Astrocyte (in vitro differentiated cells and primary cell): ENCODE data around the gene CCNB3. TPM values are rescaled to one million over a fixed set of nuclear protein-coding genes. Genes with fewer than 3 reads are reported as not detected.

Experiments
- DNase-seq: peaks from one replicate; pipeline ENCODE4 v3.0.0-alpha.2; 2010; ENCODE audit warnings: low read depth
- FAIRE-seq: peaks from 2 replicates; lab custom pipeline; 2011; peaks lifted over from hg19 to GRCh38; lab: Jason Lieb, UNC
- H2AFZ ChIP-seq: 2 replicates; pipeline ENCODE4 v1.6.0; 2012; ENCODE audit warnings: low read depth, low read length, inconsistent platforms
- H3K27ac ChIP-seq: 2 replicates; pipeline ENCODE4 v1.5.1; 2011; ENCODE audit warnings: low read depth, low read length, inconsistent platforms
- H3K27me3 ChIP-seq: 2 replicates; pipeline ENCODE4 v1.6.0; 2011; ENCODE audit warnings: low read length, inconsistent platforms; ENCODE audit not compliant: insufficient read depth
- H3K36me3 ChIP-seq: 2 replicates; pipeline ENCODE4 v1.5.1; 2011; ENCODE audit warnings: low read length, inconsistent platforms; ENCODE audit not compliant: insufficient read depth
- H3K4me1 ChIP-seq: 2 replicates; pipeline ENCODE4 v1.5.1; 2011; ENCODE audit warnings: low read length, inconsistent platforms; ENCODE audit not compliant: insufficient read depth
- H3K4me2 ChIP-seq: 2 replicates; pipeline ENCODE4 v1.6.0; 2012; ENCODE audit warnings: low read length, inconsistent platforms
- H3K4me3 ChIP-seq: 2 replicates; pipeline ENCODE4 v1.5.1; 2011; ENCODE audit warnings: low read depth, mild to moderate bottlenecking, low read length, inconsistent platforms; ENCODE audit not compliant: insufficient read depth
- H3K79me2 ChIP-seq: 2 replicates; pipeline ENCODE4 v1.6.0; 2012; ENCODE audit warnings: mild to moderate bottlenecking, low read length, inconsistent platforms; ENCODE audit not compliant: insufficient read depth
- H3K9ac ChIP-seq: 2 replicates; pipeline ENCODE4 v1.6.0; 2012; ENCODE audit warnings: mild to moderate bottlenecking, low read length, inconsistent platforms
- H3K9me3 ChIP-seq: 2 replicates; pipeline ENCODE4 v1.5.1; 2012; ENCODE audit warnings: low read depth, mild to moderate bottlenecking, low read length, inconsistent platforms; ENCODE audit not compliant: insufficient read depth
- H4K20me1 ChIP-seq: 2 replicates; pipeline ENCODE4 v1.6.0; 2012; ENCODE audit warnings: low read length, inconsistent platforms; ENCODE audit not compliant: insufficient read depth
- H3K27ac Mint-ChIP-seq: one replicate; pipeline ENCODE4 v1.8.0; 2021; ENCODE audit warnings: mild to moderate bottlenecking, mixed read lengths; ENCODE audit not compliant: unreplicated experiment
- H3K27me3 Mint-ChIP-seq: one replicate; pipeline ENCODE4 v1.8.0; 2021; ENCODE audit warnings: low read depth, mixed read lengths; ENCODE audit not compliant: unreplicated experiment
- H3K36me3 Mint-ChIP-seq: one replicate; pipeline ENCODE4 v1.8.0; 2021; ENCODE audit warnings: low read depth, mixed read lengths; ENCODE audit not compliant: unreplicated experiment
- H3K4me1 Mint-ChIP-seq: one replicate; pipeline ENCODE4 v1.8.0; 2021; ENCODE audit warnings: low read depth, mixed read lengths; ENCODE audit not compliant: unreplicated experiment
- H3K4me3 Mint-ChIP-seq: one replicate; pipeline ENCODE4 v1.8.0; 2021; ENCODE audit warnings: mild to moderate bottlenecking, moderate library complexity, mixed read lengths; ENCODE audit not compliant: unreplicated experiment
- H3K9me3 Mint-ChIP-seq: one replicate; pipeline ENCODE4 v1.8.0; 2021; ENCODE audit warnings: mild to moderate bottlenecking, mixed read lengths; ENCODE audit not compliant: unreplicated experiment
- CTCF ChIP-seq: IDR thresholded peaks from 2 replicates; pipeline ENCODE4 v1.5.1; 2011; ENCODE audit warnings: low read depth, mild to moderate bottlenecking, inconsistent platforms, low read length, moderate library complexity; ENCODE audit not compliant: insufficient read depth
- EZH2 ChIP-seq: IDR thresholded peaks from 2 replicates; pipeline ENCODE4 v1.6.1; 2012; ENCODE audit warnings: mild to moderate bottlenecking, low read length, inconsistent platforms; ENCODE audit not compliant: insufficient read depth
- total RNA-seq: library from RNA; stranded (reverse); gene quantifications from 2 replicates; pipeline ENCODE4 v1.2.1, GENCODE V29; 2021

Gene CCNB3
- total RNA-seq, 1 donor from 2014 or later = 0.16 TPM

DNA sequence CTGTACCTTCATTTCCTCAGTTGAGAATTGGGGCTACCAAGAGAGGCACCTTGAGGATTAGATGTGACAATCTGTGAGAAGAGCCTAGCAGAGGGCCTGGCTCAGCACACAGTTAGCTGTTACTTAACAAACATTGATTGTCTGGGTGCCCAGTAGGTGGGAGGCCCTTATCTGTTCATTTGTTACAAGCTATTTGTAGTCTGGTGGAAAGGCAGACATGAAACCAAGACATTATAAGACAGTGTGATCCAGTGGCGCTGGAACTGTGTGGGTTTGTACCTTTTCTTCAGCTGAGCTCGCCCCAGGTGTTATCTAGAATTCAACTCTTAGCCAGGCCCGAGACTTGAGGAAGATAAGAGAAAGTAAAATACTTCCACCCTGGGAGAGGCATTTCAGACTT is 20.7 kb upstream of the CCNB3 start:
- H3K27me3 ChIP-seq = no peaks in the 10 kb centered on the region
- no peak overlapping the region for H3K4me3 ChIP-seq
- FAIRE-seq (no peak), DNase-seq (no peak)
- H3K4me2 ChIP-seq = no peak overlapping the region
- H3K9ac ChIP-seq = no peak overlapping the region
- Mint-ChIP-seq H3K27me3 (no peaks in the 10 kb centered on the region), H3K9me3 (no peaks in the 10 kb centered on the region), H3K4me1 (no peaks in the 10 kb centered on the region), H3K4me3 (no peak overlapping the region), H3K36me3 (no peaks in the 10 kb centered on the region), H3K27ac (no peak overlapping the region)
- no peaks in the 10 kb centered on the region for H3K9me3 ChIP-seq
- no peaks in the 10 kb centered on the region for H3K79me2 ChIP-seq
- no peaks in the 10 kb centered on the region for H3K36me3 ChIP-seq
- no peaks in the 10 kb centered on the region for H4K20me1 ChIP-seq
- H3K4me1 ChIP-seq = no peaks in the 10 kb centered on the region
- H2AFZ ChIP-seq = no peak overlapping the region
- TF ChIP-seq CTCF = no peak
- TF ChIP-seq EZH2 = no peak
- no peak overlapping the region for H3K27ac ChIP-seq

DNA sequence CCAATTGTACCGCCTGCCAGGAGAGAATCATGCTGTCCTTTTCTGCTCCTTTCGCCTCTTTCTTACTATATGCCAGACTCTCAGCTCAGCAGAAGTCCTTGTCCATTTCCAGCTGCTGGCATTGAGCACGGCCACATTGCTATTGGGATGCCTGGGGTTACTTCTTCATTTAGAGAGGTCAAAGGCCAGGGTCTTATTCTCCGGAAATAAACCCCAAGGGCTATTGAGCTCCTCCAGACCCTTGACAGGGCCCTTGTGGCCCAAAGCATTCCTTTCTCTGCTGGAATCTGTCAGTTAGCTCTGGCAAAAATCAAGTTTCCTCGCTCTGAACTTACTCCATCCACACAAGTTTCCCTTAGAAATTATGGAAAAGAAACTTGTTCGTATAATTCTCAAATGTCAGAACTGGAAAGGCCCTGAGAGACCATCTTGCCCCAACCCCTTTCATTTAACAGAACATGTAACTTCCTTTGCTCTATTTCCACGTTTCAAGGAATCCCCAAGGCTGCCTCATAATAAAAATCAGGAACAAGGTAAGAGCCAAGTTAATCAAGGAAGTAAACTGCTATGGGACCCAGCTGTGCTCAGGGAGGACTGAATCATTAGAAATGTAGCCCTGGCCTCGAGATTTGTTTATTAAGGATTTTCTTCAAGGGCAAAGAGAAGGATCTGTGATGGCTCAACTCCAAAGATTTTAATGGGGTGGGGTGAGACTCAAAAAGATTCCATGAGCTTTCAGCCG is 15.5 kb upstream of the CCNB3 start:
- no peaks in the 10 kb centered on the region for H4K20me1 ChIP-seq
- Mint-ChIP-seq H3K4me3 (no peak overlapping the region), H3K36me3 (no peaks in the 10 kb centered on the region), H3K9me3 (no peaks in the 10 kb centered on the region), H3K27ac (no peak overlapping the region), H3K4me1 (no peaks in the 10 kb centered on the region), H3K27me3 (peaks cover 2% of the 10 kb centered on the region)
- H3K27ac ChIP-seq = no peak overlapping the region
- no peak overlapping the region for H2AFZ ChIP-seq
- H3K36me3 ChIP-seq = no peaks in the 10 kb centered on the region
- no peaks in the 10 kb centered on the region for H3K79me2 ChIP-seq
- H3K4me1 ChIP-seq = no peaks in the 10 kb centered on the region
- H3K9ac ChIP-seq = no peak overlapping the region
- TF ChIP-seq EZH2 = no peak
- TF ChIP-seq CTCF = no peak
- DNase-seq = no peak
- peak; percentile 63 for FAIRE-seq
- H3K4me3 ChIP-seq = no peak overlapping the region
- H3K4me2 ChIP-seq = no peak overlapping the region
- no peaks in the 10 kb centered on the region for H3K9me3 ChIP-seq
- no peaks in the 10 kb centered on the region for H3K27me3 ChIP-seq

GRCh38 chrX:50198348-50198747 is 6.2 kb upstream of the CCNB3 start:
- H3K4me2 ChIP-seq = no peak overlapping the region
- no peak overlapping the region for H3K9ac ChIP-seq
- H3K4me3 ChIP-seq = no peak overlapping the region
- H3K27ac ChIP-seq = no peak overlapping the region
- FAIRE-seq = no peak
- no peak overlapping the region for H3K27ac Mint-ChIP-seq
- TF ChIP-seq CTCF = no peak
- TF ChIP-seq EZH2 = no peak
- no peaks in the 10 kb centered on the region for H3K4me1 Mint-ChIP-seq
- H4K20me1 ChIP-seq = no peaks in the 10 kb centered on the region
- H3K9me3 ChIP-seq = no peaks in the 10 kb centered on the region
- no peak overlapping the region for H2AFZ ChIP-seq
- no peaks in the 10 kb centered on the region for H3K36me3 ChIP-seq
- H3K27me3 ChIP-seq = no peaks in the 10 kb centered on the region
- no peak overlapping the region for H3K4me3 Mint-ChIP-seq
- no peaks in the 10 kb centered on the region for H3K36me3 Mint-ChIP-seq
- no peaks in the 10 kb centered on the region for H3K27me3 Mint-ChIP-seq
- no peaks in the 10 kb centered on the region for H3K4me1 ChIP-seq
- no peak for DNase-seq
- no peaks in the 10 kb centered on the region for H3K9me3 Mint-ChIP-seq
- no peaks in the 10 kb centered on the region for H3K79me2 ChIP-seq
